Activated naive CD4-positive, alpha-beta T cell treated with anti-CD3 and anti-CD28 coated beads for 36 hours (primary cell): ENCODE results near the gene KIRREL3. TPM values are rescaled to one million over a fixed set of nuclear protein-coding genes. Genes with fewer than 3 reads are reported as not detected.

Source experiments
- CTCF ChIA-PET: fragments of 350-600 bp; sonication (Branson Sonifier 250); formaldehyde crosslinking; loops from one replicate; lab custom pipeline; 2021; ENCODE audit warnings: antibody characterized with exemption; lab: Charles Lee
- DNase-seq: peaks from one replicate; pipeline ENCODE4 v3.0.0-alpha.2; 2020
- H3K27ac Mint-ChIP-seq: one replicate; pipeline ENCODE4 v1.8.0; 2021; ENCODE audit warnings: mild to moderate bottlenecking, mixed read lengths
- H3K27me3 Mint-ChIP-seq: one replicate; pipeline ENCODE4 v1.8.0; 2021; ENCODE audit warnings: low read depth, mixed read lengths
- H3K36me3 Mint-ChIP-seq: one replicate; pipeline ENCODE4 v1.8.0; 2021; ENCODE audit warnings: low read depth, mixed read lengths
- H3K4me1 Mint-ChIP-seq: one replicate; pipeline ENCODE4 v1.8.0; 2021; ENCODE audit warnings: low read depth, mixed read lengths
- H3K4me3 Mint-ChIP-seq: one replicate; pipeline ENCODE4 v1.8.0; 2021; ENCODE audit warnings: mild to moderate bottlenecking, moderate library complexity, mixed read lengths
- H3K9me3 Mint-ChIP-seq: one replicate; pipeline ENCODE4 v1.8.0; 2021; ENCODE audit warnings: mixed read lengths
- intact Hi-C: fragments of 100-400 bp; cut with micrococcal nuclease; formaldehyde crosslinking; loops from one replicate; pipeline ENCODE4 v1.15.1; 2023
- total RNA-seq, 2 experiments: library from RNA; stranded (reverse); gene quantifications; one replicate each; pipeline ENCODE4 v1.2.3, GENCODE V29; 2021

Gene KIRREL3
- total RNA-seq, 2 experiments from 2014 or later: not detected

- Mint-ChIP-seq H3K4me1 (no peaks in the 10 kb centered on the region), H3K27ac (no peak overlapping the region), H3K27me3 (peaks cover 10% of the 10 kb centered on the region), H3K9me3 (no peaks in the 10 kb centered on the region), H3K36me3 (no peaks in the 10 kb centered on the region), H3K4me3 (no peak overlapping the region)
- intact Hi-C loops: no loop called here
- CTCF ChIA-PET: interaction anchor here (0.7 kb wide), 1 partner anchor 1391 kb away, joined by 4 read pairs; no protein-coding TSS in a partner anchor
- DNase-seq: no peak
Observed at GRCh38 chr11:126525702-126526101, 474.9 kb downstream of the KIRREL3 start.

- CTCF ChIA-PET: interaction anchor here (0.7 kb wide), 1 partner anchor 1392 kb away, joined by 4 read pairs; no protein-coding TSS in a partner anchor
- H3K36me3 Mint-ChIP-seq: no peaks in the 10 kb centered on the region
Observed at GRCh38 chr11:126525216-126525615, 475.4 kb downstream of the KIRREL3 start.

GRCh38 chr11:126523441-126524205 lies 476.9 kb downstream of the KIRREL3 start:
- H3K4me3 Mint-ChIP-seq: no peak overlapping the region
- DNase-seq: no peak
- no peaks in the 10 kb centered on the region for H3K9me3 Mint-ChIP-seq
- no peaks in the 10 kb centered on the region for H3K36me3 Mint-ChIP-seq
- peaks cover 10% of the 10 kb centered on the region for H3K27me3 Mint-ChIP-seq
- no peaks in the 10 kb centered on the region for H3K4me1 Mint-ChIP-seq
- intact Hi-C loops: no loop called here
- CTCF ChIA-PET: interaction anchor here (0.9 kb wide), 1 partner anchor 82 kb away, joined by 4 read pairs; no protein-coding TSS in a partner anchor
- H3K27ac Mint-ChIP-seq: no peak overlapping the region

More at GRCh38 chr11:126525216-126525615, 475.4 kb downstream of the KIRREL3 start:
- Mint-ChIP-seq H3K4me3 (no peak overlapping the region), H3K4me1 (no peaks in the 10 kb centered on the region), H3K27ac (no peak overlapping the region), H3K27me3 (peaks cover 10% of the 10 kb centered on the region), H3K9me3 (no peaks in the 10 kb centered on the region)
- no peak for DNase-seq
- intact Hi-C loops: no loop called here

- no peaks in the 10 kb centered on the region for H3K36me3 Mint-ChIP-seq
- peaks cover 10% of the 10 kb centered on the region for H3K27me3 Mint-ChIP-seq
- H3K4me1 Mint-ChIP-seq: no peaks in the 10 kb centered on the region
- intact Hi-C loops: no loop called here
- no peak for DNase-seq
- H3K27ac Mint-ChIP-seq: no peak overlapping the region
- CTCF ChIA-PET: no interaction called here
- H3K9me3 Mint-ChIP-seq: no peaks in the 10 kb centered on the region
- no peak overlapping the region for H3K4me3 Mint-ChIP-seq
Observed at GRCh38 chr11:126522606-126523005, 478.0 kb downstream of the KIRREL3 start.

- H3K9me3 Mint-ChIP-seq: no peaks in the 10 kb centered on the region
- CTCF ChIA-PET: no interaction called here
- no peaks in the 10 kb centered on the region for H3K4me1 Mint-ChIP-seq
- peaks cover 10% of the 10 kb centered on the region for H3K27me3 Mint-ChIP-seq
- intact Hi-C loops: no loop called here
- no peak for DNase-seq
- no peaks in the 10 kb centered on the region for H3K36me3 Mint-ChIP-seq
- no peak overlapping the region for H3K4me3 Mint-ChIP-seq
- H3K27ac Mint-ChIP-seq: no peak overlapping the region
Observed at GRCh38 chr11:126522152-126522551, 478.4 kb downstream of the KIRREL3 start.

GRCh38 chr11:126521196-126521595 lies 479.4 kb downstream of the KIRREL3 start:
- intact Hi-C loops: no loop called here
- Mint-ChIP-seq H3K36me3 (no peaks in the 10 kb centered on the region), H3K4me1 (no peaks in the 10 kb centered on the region), H3K27ac (no peak overlapping the region), H3K27me3 (peaks cover 5% of the 10 kb centered on the region), H3K9me3 (no peaks in the 10 kb centered on the region), H3K4me3 (no peak overlapping the region)
- CTCF ChIA-PET: no interaction called here
- DNase-seq: no peak

GRCh38 chr11:126519764-126520734 lies 480.5 kb downstream of the KIRREL3 start:
- Mint-ChIP-seq H3K27ac (no peak overlapping the region), H3K27me3 (peaks cover 2% of the 10 kb centered on the region), H3K9me3 (no peaks in the 10 kb centered on the region), H3K36me3 (no peaks in the 10 kb centered on the region), H3K4me3 (no peak overlapping the region), H3K4me1 (no peaks in the 10 kb centered on the region)
- CTCF ChIA-PET: no interaction called here
- intact Hi-C loops: no loop called here
- DNase-seq: no peak

- CTCF ChIA-PET: no interaction called here
- no peak overlapping the region for H3K4me3 Mint-ChIP-seq
- no peaks in the 10 kb centered on the region for H3K27me3 Mint-ChIP-seq
- no peak overlapping the region for H3K27ac Mint-ChIP-seq
- H3K9me3 Mint-ChIP-seq: no peaks in the 10 kb centered on the region
- no peak for DNase-seq
- no peaks in the 10 kb centered on the region for H3K36me3 Mint-ChIP-seq
- H3K4me1 Mint-ChIP-seq: no peaks in the 10 kb centered on the region
- intact Hi-C loops: no loop called here
Observed at GRCh38 chr11:126518972-126519690, 481.4 kb downstream of the KIRREL3 start.

- H3K36me3 Mint-ChIP-seq: no peaks in the 10 kb centered on the region
- no peak overlapping the region for H3K4me3 Mint-ChIP-seq
- no peaks in the 10 kb centered on the region for H3K9me3 Mint-ChIP-seq
- intact Hi-C loops: no loop called here
- H3K27me3 Mint-ChIP-seq: no peaks in the 10 kb centered on the region
- H3K4me1 Mint-ChIP-seq: no peaks in the 10 kb centered on the region
- DNase-seq: no peak
- H3K27ac Mint-ChIP-seq: no peak overlapping the region
- CTCF ChIA-PET: no interaction called here
Observed at GRCh38 chr11:126518071-126518971, 482.2 kb downstream of the KIRREL3 start.

- CTCF ChIA-PET: no interaction called here
- no peaks in the 10 kb centered on the region for H3K4me1 Mint-ChIP-seq
- H3K4me3 Mint-ChIP-seq: no peak overlapping the region
- H3K36me3 Mint-ChIP-seq: no peaks in the 10 kb centered on the region
- DNase-seq: no peak
- intact Hi-C loops: no loop called here
- H3K27me3 Mint-ChIP-seq: peaks cover 4% of the 10 kb centered on the region
- H3K9me3 Mint-ChIP-seq: no peaks in the 10 kb centered on the region
- no peak overlapping the region for H3K27ac Mint-ChIP-seq
Observed at GRCh38 chr11:126515501-126515900, 485.1 kb downstream of the KIRREL3 start.

- Mint-ChIP-seq H3K9me3 (no peaks in the 10 kb centered on the region), H3K36me3 (no peaks in the 10 kb centered on the region), H3K4me3 (no peak overlapping the region), H3K27ac (no peak overlapping the region), H3K27me3 (peaks cover 4% of the 10 kb centered on the region), H3K4me1 (no peaks in the 10 kb centered on the region)
- CTCF ChIA-PET: no interaction called here
- DNase-seq: no peak
- intact Hi-C loops: no loop called here
Observed at GRCh38 chr11:126514061-126514693, 486.4 kb downstream of the KIRREL3 start.
